Measurements from ENCODE around the gene PMFBP1. TPM values are rescaled to one million over a fixed set of nuclear protein-coding genes. Genes with fewer than 3 reads are reported as not detected.

The PMFBP1 gene
- total RNA-seq, 2 donors from 2014 or later = 2.0 to 4.4 TPM

DNA sequence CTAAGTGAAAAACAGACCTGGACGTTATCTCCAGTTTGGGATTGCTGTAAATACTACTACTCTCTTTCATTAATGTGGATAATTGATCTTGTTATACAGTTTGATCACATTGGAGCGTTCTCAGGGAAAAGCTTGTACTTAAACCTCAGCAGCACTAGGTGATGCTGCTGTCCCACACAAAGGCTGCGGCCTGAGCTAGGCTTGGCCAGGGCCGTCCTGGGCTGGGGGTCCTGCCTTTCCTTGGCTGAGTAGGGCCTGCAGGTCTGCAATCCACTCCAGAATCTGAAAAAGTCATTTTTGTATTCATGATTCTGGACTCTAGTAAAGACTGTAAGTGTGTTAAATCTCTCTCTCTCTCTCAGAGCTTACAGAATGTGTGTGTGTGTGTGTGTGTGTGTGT lies 23.7 kb upstream of the PMFBP1 start:
- no peak overlapping the region for H3K4me3 ChIP-seq
- no peak overlapping the region for H3K27ac ChIP-seq
- H3K4me1 ChIP-seq = no peaks in the 10 kb centered on the region
- TF ChIP-seq POLR2A (IDR thresholded peaks at IDR 0.05) = no peak
- TF ChIP-seq, protein P1, sequence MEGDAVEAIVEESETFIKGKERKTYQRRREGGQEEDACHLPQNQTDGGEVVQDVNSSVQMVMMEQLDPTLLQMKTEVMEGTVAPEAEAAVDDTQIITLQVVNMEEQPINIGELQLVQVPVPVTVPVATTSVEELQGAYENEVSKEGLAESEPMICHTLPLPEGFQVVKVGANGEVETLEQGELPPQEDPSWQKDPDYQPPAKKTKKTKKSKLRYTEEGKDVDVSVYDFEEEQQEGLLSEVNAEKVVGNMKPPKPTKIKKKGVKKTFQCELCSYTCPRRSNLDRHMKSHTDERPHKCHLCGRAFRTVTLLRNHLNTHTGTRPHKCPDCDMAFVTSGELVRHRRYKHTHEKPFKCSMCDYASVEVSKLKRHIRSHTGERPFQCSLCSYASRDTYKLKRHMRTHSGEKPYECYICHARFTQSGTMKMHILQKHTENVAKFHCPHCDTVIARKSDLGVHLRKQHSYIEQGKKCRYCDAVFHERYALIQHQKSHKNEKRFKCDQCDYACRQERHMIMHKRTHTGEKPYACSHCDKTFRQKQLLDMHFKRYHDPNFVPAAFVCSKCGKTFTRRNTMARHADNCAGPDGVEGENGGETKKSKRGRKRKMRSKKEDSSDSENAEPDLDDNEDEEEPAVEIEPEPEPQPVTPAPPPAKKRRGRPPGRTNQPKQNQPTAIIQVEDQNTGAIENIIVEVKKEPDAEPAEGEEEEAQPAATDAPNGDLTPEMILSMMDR (IDR thresholded peaks at IDR 0.05) = no peak
- H3K36me3 ChIP-seq (replicated peaks in 1 of 2; ENCODE audit: insufficient read depth in 1 of 2, low read depth in 2 of 2) = no peaks in the 10 kb centered on the region
- 73 to 79% methylated on average over 4 of the region's 4 CpGs for WGBS, 2 donors
- ATAC-seq (no peak), DNase-seq (no peak)
- intact Hi-C loops (cut with DNase I) = no loop called here
- H3K27me3 ChIP-seq = no peaks in the 10 kb centered on the region
- H3K9me3 ChIP-seq = no peaks in the 10 kb centered on the region

DNA sequence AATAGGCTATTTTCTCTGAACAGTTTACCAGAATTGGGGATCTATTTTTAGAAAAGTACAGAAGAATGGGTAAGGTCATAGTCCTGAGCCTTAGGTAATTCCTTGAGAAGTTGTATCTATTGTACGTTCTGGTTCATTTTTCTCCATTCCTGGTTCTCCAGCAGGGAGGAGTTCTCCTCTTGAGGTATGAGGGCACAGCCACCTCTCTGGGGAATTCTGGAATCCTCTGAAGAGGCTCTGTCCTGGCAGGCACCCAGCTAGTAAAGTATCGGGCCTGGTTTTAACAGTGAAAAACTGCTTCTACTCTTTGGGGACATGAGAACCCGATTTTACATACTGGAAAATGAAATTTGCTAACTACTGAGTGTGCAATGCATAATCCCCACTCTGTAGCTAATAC lies 19.6 kb upstream of the PMFBP1 start:
- H3K27me3 ChIP-seq = no peaks in the 10 kb centered on the region
- H3K27ac ChIP-seq = no peak overlapping the region
- TF ChIP-seq POLR2A (IDR thresholded peaks at IDR 0.05) = no peak
- TF ChIP-seq, protein P1 (IDR thresholded peaks at IDR 0.05) = no peak
- no peak for DNase-seq
- WGBS, 2 donors = 74 to 92% methylated on average over 3 of the region's 3 CpGs
- no peaks in the 10 kb centered on the region for H3K4me1 ChIP-seq
- H3K4me3 ChIP-seq = no peak overlapping the region
- H3K36me3 ChIP-seq (replicated peaks in 1 of 2; ENCODE audit: insufficient read depth in 1 of 2, low read depth in 2 of 2) = no peaks in the 10 kb centered on the region
- no peak for ATAC-seq
- no peaks in the 10 kb centered on the region for H3K9me3 ChIP-seq
- intact Hi-C loops (cut with DNase I) = no loop called here

DNA sequence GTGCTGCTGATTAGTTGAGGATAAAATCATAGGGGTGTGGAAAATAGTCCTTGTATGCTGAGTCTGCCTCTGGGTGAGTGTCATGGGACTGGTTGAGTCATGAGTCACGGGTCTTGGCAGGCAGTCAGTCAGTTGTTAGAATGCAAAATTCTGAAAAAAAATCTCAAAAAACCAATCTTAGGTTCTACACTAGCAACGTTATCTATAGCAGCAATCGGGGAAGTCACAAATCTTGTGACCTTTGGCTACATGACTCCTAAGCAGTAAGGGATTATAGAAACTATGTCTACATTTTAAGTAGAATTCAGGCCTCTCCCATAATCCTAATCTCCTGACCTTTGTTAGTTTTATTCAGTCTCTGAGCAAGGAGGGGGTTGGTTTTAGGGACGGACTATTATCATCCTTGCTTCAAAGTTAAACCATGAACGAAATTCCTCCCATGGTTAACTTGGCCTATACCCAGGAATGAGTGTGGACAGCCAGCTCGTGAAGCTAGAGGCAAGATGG lies 18.0 kb upstream of the PMFBP1 start:
- H3K4me3 ChIP-seq = no peak overlapping the region
- 72 to 81% methylated on average over 6 of the region's 6 CpGs for WGBS, 2 donors
- DNase-seq (peak in 2 of 4 donors; percentile 28 to 42), ATAC-seq (no peak)
- TF ChIP-seq, protein P1 (IDR thresholded peaks at IDR 0.05) = no peak
- TF ChIP-seq POLR2A (IDR thresholded peaks at IDR 0.05) = no peak
- H3K4me1 ChIP-seq = no peaks in the 10 kb centered on the region
- intact Hi-C loops (cut with DNase I) = no loop called here
- peak overlapping the region in 1 of 4 donors; percentile 9 for H3K27ac ChIP-seq
- H3K36me3 ChIP-seq (replicated peaks in 1 of 2; ENCODE audit: insufficient read depth in 1 of 2, low read depth in 2 of 2) = no peaks in the 10 kb centered on the region
- H3K9me3 ChIP-seq = no peaks in the 10 kb centered on the region
- H3K27me3 ChIP-seq = no peaks in the 10 kb centered on the region

DNA sequence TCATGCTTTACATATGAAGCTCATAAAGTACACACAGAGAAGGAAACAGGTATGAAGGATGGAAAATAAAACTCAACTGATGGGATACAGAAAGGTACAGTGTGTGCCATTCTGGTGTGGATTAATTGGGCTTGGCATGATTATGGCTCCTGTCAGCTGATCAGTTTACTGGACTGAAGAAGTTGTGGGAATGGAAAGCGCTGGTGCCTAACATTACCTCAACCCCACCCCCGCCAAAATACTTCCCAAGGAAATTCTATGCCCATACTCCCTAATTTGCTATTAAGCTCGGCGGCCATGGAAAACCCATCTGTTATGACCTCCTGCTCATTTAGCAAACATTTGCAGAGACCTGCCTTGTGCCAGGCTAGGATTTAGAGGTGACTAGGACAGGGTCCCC lies 16.6 kb upstream of the PMFBP1 start:
- no peaks in the 10 kb centered on the region for H3K36me3 ChIP-seq (replicated peaks in 1 of 2; ENCODE audit: insufficient read depth in 1 of 2, low read depth in 2 of 2)
- ATAC-seq (no peak), DNase-seq (peak in 1 of 4 donors; percentile 15)
- H3K4me3 ChIP-seq = no peak overlapping the region
- no peaks in the 10 kb centered on the region for H3K27me3 ChIP-seq
- no peaks in the 10 kb centered on the region for H3K9me3 ChIP-seq
- intact Hi-C loops (cut with DNase I) = no loop called here
- no peak overlapping the region for H3K27ac ChIP-seq
- WGBS, 2 donors = 91 to 94% methylated on average over 4 of the region's 4 CpGs
- no peaks in the 10 kb centered on the region for H3K4me1 ChIP-seq
- TF ChIP-seq POLR2A (IDR thresholded peaks at IDR 0.05) = no peak
- TF ChIP-seq, protein P1 (IDR thresholded peaks at IDR 0.05) = no peak

DNA sequence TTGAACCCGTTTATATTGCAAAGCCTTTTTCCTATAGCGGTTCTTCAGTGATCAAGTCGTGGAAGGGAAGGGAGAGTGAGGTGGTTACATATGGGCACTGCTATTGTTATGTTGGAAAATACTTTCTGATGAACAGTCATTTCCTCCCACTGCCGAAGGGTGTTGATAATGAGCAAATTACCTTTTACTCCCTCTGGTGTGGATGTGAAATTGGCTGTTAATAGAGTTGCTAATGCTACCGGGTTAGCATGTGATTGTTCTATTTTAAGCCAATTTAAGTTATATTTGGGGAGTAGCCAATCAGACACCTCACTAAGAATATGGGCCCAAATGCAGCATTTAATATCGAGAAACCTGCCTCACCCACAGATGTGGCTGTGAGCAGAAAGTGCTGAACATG lies 15.6 kb upstream of the PMFBP1 start:
- Histone ChIP-seq H3K27me3 (no peaks in the 10 kb centered on the region), H3K9me3 (no peaks in the 10 kb centered on the region), H3K4me3 (no peak overlapping the region), H3K4me1 (no peaks in the 10 kb centered on the region), H3K27ac (no peak overlapping the region), H3K36me3 (replicated peaks in 1 of 2; ENCODE audit: insufficient read depth in 1 of 2, low read depth in 2 of 2) (no peaks in the 10 kb centered on the region)
- ATAC-seq (no peak), DNase-seq (no peak)
- WGBS, 2 donors = 70 to 72% methylated on average over 6 of the region's 6 CpGs
- intact Hi-C loops (cut with DNase I) = no loop called here
- TF ChIP-seq POLR2A (IDR thresholded peaks at IDR 0.05) = no peak
- TF ChIP-seq, protein P1 (IDR thresholded peaks at IDR 0.05) = no peak
